Body of pancreas (tissue), 4 donors: Measurements from ENCODE around the gene VCAM1.

Source experiments
- CTCF ChIP-seq, 7 experiments: fragments of 450-650 bp in 4 of 7; fragments of 200-600 bp in 3 of 7; sonication (generic) in 3 of 7; IDR thresholded peaks; one replicate each; pipeline ENCODE4 v1.5.1; 2016 to 2019; ENCODE audit warnings: antibody characterized with exemption in 7 of 7
- POLR2A ChIP-seq, 3 donors: fragments of 450-650 bp; IDR thresholded peaks; one replicate each; pipeline ENCODE4 v1.6.1; 2016; ENCODE audit warnings: antibody characterized with exemption in 3 of 3, mild to moderate bottlenecking in 2 of 3

- TF ChIP-seq CTCF (IDR thresholded peaks at IDR 0.05) = no peak
- TF ChIP-seq POLR2A (IDR thresholded peaks at IDR 0.05) = no peak
Measured at GRCh38 chr1:100780814-100781213, 61.3 kb downstream of the VCAM1 start.
